ENCODE measurements around the gene DNAJC5G. TPM values are rescaled to one million over a fixed set of nuclear protein-coding genes. Genes with fewer than 3 reads are reported as not detected.

Gene DNAJC5G
- total and polyA plus RNA-seq, 2 of the 13 experiments (the other 11 are each of a cell fraction or from before 2014, with no cell fraction given) = 0.05 TPM; not detected in 1

DNA sequence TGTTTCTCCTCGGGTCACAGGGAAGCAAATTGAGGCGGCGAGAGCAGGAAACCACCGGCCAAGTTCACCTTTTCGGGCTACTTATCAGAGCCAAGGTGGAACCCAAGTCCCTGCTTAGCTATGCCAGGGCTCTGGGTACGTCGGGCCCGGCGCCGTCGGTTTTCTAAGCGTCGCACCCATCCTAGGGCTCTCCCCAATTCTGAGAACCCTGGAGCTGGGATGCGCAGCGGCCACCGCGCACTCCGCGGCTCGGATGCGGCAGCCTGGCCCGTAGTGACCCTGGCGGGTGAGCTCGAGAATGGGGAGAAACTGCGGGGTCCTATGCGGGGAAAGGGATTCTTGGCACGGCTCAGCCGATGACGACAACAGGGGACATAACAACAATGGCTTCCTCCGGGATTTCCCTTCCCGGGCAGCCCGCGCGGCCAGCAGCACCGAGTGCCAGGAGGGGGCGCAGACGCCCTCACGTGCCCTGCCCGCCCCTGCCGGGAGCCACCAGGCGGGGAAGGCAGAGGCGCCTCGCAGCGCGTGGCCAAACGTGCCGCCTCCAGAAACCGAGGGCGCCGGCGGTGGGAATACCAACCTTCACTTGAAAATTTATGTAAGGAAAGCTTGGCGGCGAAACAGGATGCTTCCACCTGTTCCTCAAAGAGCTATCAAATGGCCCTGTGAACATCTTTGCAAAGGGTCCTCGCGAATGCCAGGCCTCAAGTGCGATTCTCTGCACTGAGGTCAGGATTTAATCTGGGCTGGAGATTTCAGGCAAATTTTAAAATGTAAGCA lies 10.3 kb upstream of the DNAJC5G start (continued):
- TF ChIP-seq TFE3 (CRISPR knock-in tag; IDR thresholded peaks at IDR 0.05) (peak; percentile 86), IRF1 (CRISPR knock-in tag; IDR thresholded peaks at IDR 0.05; ENCODE audit: low read depth) (no peak), ZNF577 (CRISPR knock-in tag; IDR thresholded peaks at IDR 0.05; ENCODE audit: borderline replicate concordance, low read depth) (no peak), KDM4B (CRISPR knock-in tag; IDR thresholded peaks at IDR 0.05) (no peak), LCORL (IDR thresholded peaks at IDR 0.05) (no peak), LCORL (CRISPR knock-in tag; IDR thresholded peaks at IDR 0.05) (peak; percentile 68; the same call in 1 of the 2 replicates), THAP11 (CRISPR knock-in tag; IDR thresholded peaks at IDR 0.05) (peak; percentile 62; the same call in 1 of the 2 replicates), ZNF644 (CRISPR knock-in tag; IDR thresholded peaks at IDR 0.05; ENCODE audit: low read depth) (0 out of 2 replicates have a peak, but pooled peaks have one; percentile 29), ZNF318 (CRISPR knock-in tag; IDR thresholded peaks at IDR 0.05) (no peak), ZFAT (CRISPR knock-in tag; conservative IDR thresholded peaks at IDR 0.05) (no peak), PBX2 (CRISPR knock-in tag; IDR thresholded peaks at IDR 0.05) (no peak), FOSL1 (CRISPR knock-in tag; IDR thresholded peaks at IDR 0.05; ENCODE audit: borderline replicate concordance) (peak; percentile 27; the same call in 1 of the 2 replicates)
